ENCODE measurements around the gene DDR1.

DNA sequence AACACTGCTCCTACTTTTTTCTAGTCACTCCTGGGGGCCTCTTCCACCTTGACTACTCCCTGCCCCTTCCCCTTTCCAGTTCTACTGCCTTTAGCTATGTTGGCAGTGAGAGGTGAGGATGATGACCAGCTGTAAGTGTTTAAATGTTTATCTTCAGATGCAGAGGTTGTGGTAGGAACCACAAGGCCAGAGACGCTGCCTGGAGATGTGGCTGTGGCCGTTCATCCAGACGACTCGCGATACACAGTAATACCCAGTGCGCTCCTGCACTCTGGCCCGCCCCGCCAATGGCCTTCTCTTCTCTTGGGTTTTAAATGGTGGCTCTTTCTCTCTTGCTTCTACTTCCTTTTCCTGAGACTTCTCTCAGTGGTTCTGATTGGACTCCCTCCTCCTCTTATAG, 34.4 kb downstream of the DDR1 start:
- TF ChIP-seq CTCF (IDR thresholded peaks at IDR 0.05) (no peak), POLR2AphosphoS5 (IDR thresholded peaks at IDR 0.05; ENCODE audit: low read depth, low read length) (no peak), TCF7L2 (IDR thresholded peaks at IDR 0.05; ENCODE audit: low read depth, low read length) (no peak)
- TF ChIP-seq, protein P1, sequence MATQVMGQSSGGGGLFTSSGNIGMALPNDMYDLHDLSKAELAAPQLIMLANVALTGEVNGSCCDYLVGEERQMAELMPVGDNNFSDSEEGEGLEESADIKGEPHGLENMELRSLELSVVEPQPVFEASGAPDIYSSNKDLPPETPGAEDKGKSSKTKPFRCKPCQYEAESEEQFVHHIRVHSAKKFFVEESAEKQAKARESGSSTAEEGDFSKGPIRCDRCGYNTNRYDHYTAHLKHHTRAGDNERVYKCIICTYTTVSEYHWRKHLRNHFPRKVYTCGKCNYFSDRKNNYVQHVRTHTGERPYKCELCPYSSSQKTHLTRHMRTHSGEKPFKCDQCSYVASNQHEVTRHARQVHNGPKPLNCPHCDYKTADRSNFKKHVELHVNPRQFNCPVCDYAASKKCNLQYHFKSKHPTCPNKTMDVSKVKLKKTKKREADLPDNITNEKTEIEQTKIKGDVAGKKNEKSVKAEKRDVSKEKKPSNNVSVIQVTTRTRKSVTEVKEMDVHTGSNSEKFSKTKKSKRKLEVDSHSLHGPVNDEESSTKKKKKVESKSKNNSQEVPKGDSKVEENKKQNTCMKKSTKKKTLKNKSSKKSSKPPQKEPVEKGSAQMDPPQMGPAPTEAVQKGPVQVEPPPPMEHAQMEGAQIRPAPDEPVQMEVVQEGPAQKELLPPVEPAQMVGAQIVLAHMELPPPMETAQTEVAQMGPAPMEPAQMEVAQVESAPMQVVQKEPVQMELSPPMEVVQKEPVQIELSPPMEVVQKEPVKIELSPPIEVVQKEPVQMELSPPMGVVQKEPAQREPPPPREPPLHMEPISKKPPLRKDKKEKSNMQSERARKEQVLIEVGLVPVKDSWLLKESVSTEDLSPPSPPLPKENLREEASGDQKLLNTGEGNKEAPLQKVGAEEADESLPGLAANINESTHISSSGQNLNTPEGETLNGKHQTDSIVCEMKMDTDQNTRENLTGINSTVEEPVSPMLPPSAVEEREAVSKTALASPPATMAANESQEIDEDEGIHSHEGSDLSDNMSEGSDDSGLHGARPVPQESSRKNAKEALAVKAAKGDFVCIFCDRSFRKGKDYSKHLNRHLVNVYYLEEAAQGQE (IDR thresholded peaks at IDR 0.05; ENCODE audit: insufficient read depth in 1 of 2, low read depth in 2 of 2, low read length in 1 of 2): no peak

All from Panc1 (cell line).